H9 (cell line): ENCODE measurements around the gene SDHA. TPM values are rescaled to one million over a fixed set of nuclear protein-coding genes. Genes with fewer than 3 reads are reported as not detected.

ENCODE experiments used
- DNase-seq: peaks from one replicate; pipeline ENCODE4 v3.0.0-alpha.2; 2017
- H2AFZ ChIP-seq: one replicate; pipeline ENCODE4 v1.6.1; 2013; ENCODE audit warnings: mild to moderate bottlenecking, low read length, control low read depth, moderate library complexity
- H2AK5ac ChIP-seq: 2 replicates; pipeline ENCODE4 v1.6.1; 2013; ENCODE audit warnings: low read length, control low read depth, mixed read lengths; ENCODE audit not compliant: insufficient read length
- H2BK120ac ChIP-seq: one replicate; pipeline ENCODE4 v1.6.1; 2013; ENCODE audit warnings: low read depth, mild to moderate bottlenecking, low read length, control low read depth, inconsistent platforms; ENCODE audit not compliant: poor library complexity, severe bottlenecking
- H2BK12ac ChIP-seq: 2 replicates; pipeline ENCODE4 v1.6.1; 2013; ENCODE audit warnings: low read length, control low read depth, mixed read lengths, low read depth; ENCODE audit not compliant: insufficient read length
- H2BK15ac ChIP-seq: 2 replicates; pipeline ENCODE4 v1.6.1; 2013; ENCODE audit warnings: low read depth, low read length, control low read depth
- H2BK20ac ChIP-seq: one replicate; pipeline ENCODE4 v1.6.1; 2013; ENCODE audit warnings: low read depth, mild to moderate bottlenecking, low read length, control low read depth, inconsistent platforms; ENCODE audit not compliant: poor library complexity, severe bottlenecking
- H2BK5ac ChIP-seq: 2 replicates; pipeline ENCODE4 v1.6.1; 2013; ENCODE audit warnings: low read length, control low read depth, mixed read lengths; ENCODE audit not compliant: insufficient read length
- H3K14ac ChIP-seq: 2 replicates; pipeline ENCODE4 v1.6.1; 2013; ENCODE audit warnings: low read length, control low read depth; ENCODE audit not compliant: insufficient read depth
- H3K18ac ChIP-seq: 2 replicates; pipeline ENCODE4 v1.6.1; 2013; ENCODE audit warnings: low read depth, mild to moderate bottlenecking, mixed read lengths, low read length, control low read depth; ENCODE audit not compliant: insufficient read length
- H3K23ac ChIP-seq: 2 replicates; pipeline ENCODE4 v1.6.1; 2013; ENCODE audit warnings: low read length, control low read depth, mixed read lengths, low read depth; ENCODE audit not compliant: insufficient read length
- H3K23me2 ChIP-seq: 2 replicates; pipeline ENCODE4 v1.6.1; 2013; ENCODE audit warnings: low read depth, mild to moderate bottlenecking, mixed read lengths, low read length, control low read depth; ENCODE audit not compliant: insufficient read length, poor library complexity, severe bottlenecking
- H3K27ac ChIP-seq: 2 replicates; pipeline ENCODE4 v1.5.1; 2013; ENCODE audit warnings: low read length, control low read depth, mixed read lengths, low read depth; ENCODE audit not compliant: insufficient read length
- H3K27me3 ChIP-seq: 2 replicates; pipeline ENCODE4 v1.6.1; 2013; ENCODE audit warnings: low read length, control low read depth, inconsistent platforms; ENCODE audit not compliant: insufficient read depth
- H3K4ac ChIP-seq: 2 replicates; pipeline ENCODE4 v1.6.1; 2013; ENCODE audit warnings: low read depth, mild to moderate bottlenecking, control low read depth, inconsistent platforms, low read length, moderate library complexity
- H3K4me1 ChIP-seq: 2 replicates; pipeline ENCODE4 v1.6.1; 2013; ENCODE audit warnings: low read length, control low read depth, inconsistent platforms; ENCODE audit not compliant: insufficient read depth
- H3K4me2 ChIP-seq: 2 replicates; pipeline ENCODE4 v1.6.1; 2013; ENCODE audit warnings: low read length, control low read depth, mixed read lengths; ENCODE audit not compliant: insufficient read length, insufficient read depth
- H3K56ac ChIP-seq: 2 replicates; pipeline ENCODE4 v1.6.1; 2013; ENCODE audit warnings: low read depth, mild to moderate bottlenecking, mixed read lengths, low read length, control low read depth; ENCODE audit not compliant: insufficient read length
- H3K79me1 ChIP-seq: 2 replicates; pipeline ENCODE4 v1.6.1; 2013; ENCODE audit warnings: low read depth, mild to moderate bottlenecking, moderate library complexity, low read length, control low read depth, inconsistent platforms; ENCODE audit not compliant: insufficient read depth, poor library complexity, severe bottlenecking
- H3K79me2 ChIP-seq: 2 replicates; pipeline ENCODE4 v1.6.1; 2013; ENCODE audit warnings: low read length, control low read depth, inconsistent platforms; ENCODE audit not compliant: insufficient read depth
- H3K9ac ChIP-seq: 2 replicates; pipeline ENCODE4 v1.6.1; 2013; ENCODE audit warnings: low read length, control low read depth, mixed read lengths; ENCODE audit not compliant: insufficient read length; ENCODE audit errors: extremely low read depth
- H3K9me3 ChIP-seq: one replicate; pipeline ENCODE4 v1.6.1; 2013; ENCODE audit warnings: low read depth, low read length, inconsistent platforms; ENCODE audit not compliant: control insufficient read depth
- H3T11ph ChIP-seq: one replicate; pipeline ENCODE4 v1.6.1; 2013; ENCODE audit warnings: mild to moderate bottlenecking, low read length, control low read depth, inconsistent platforms
- H4K20me1 ChIP-seq: one replicate; pipeline ENCODE4 v1.6.1; 2013; ENCODE audit not compliant: control insufficient read depth, insufficient read length, insufficient read depth
- H4K5ac ChIP-seq: 2 replicates; pipeline ENCODE4 v1.6.1; 2013; ENCODE audit warnings: low read depth, mild to moderate bottlenecking, mixed read lengths, low read length, control low read depth; ENCODE audit not compliant: insufficient read length
- H4K8ac ChIP-seq: replicated peaks from 2 replicates; pipeline ENCODE4 v1.6.1; 2013; ENCODE audit warnings: low read length, control low read depth, mixed read lengths, low read depth; ENCODE audit not compliant: insufficient read length
- H4K91ac ChIP-seq: 2 replicates; pipeline ENCODE4 v1.6.1; 2013; ENCODE audit warnings: low read depth, mild to moderate bottlenecking, moderate library complexity, mixed read lengths, low read length, control low read depth; ENCODE audit not compliant: insufficient read length
- H3K27ac Mint-ChIP-seq, 3 experiments: 2 replicates in 2 of 3; 3 replicates in 1 of 3; pipeline ENCODE4 v1.8.0; 2020 to 2021; ENCODE audit warnings: mixed read lengths in 3 of 3, mild to moderate bottlenecking in 1 of 3, moderate library complexity in 1 of 3
- H3K27me3 Mint-ChIP-seq: 2 replicates; pipeline ENCODE4 v1.8.0; 2021; ENCODE audit warnings: low read depth, mild to moderate bottlenecking, moderate library complexity, mixed read lengths
- H3K36me3 Mint-ChIP-seq, 3 experiments: 2 replicates in 2 of 3; 3 replicates in 1 of 3; pipeline ENCODE4 v1.8.0; 2020 to 2021; ENCODE audit warnings: low read depth in 3 of 3, mixed read lengths in 3 of 3; ENCODE audit not compliant: insufficient read depth in 1 of 3
- H3K4me1 Mint-ChIP-seq, 2 experiments: 2 replicates each; pipeline ENCODE4 v1.8.0; 2020; ENCODE audit warnings: mixed read lengths in 2 of 2
- H3K4me3 Mint-ChIP-seq, 2 experiments: 2 replicates in 1 of 2; 3 replicates in 1 of 2; pipeline ENCODE4 v1.8.0; 2020 to 2021; ENCODE audit warnings: mild to moderate bottlenecking in 2 of 2, mixed read lengths in 2 of 2, moderate library complexity in 1 of 2
- H3K9me3 Mint-ChIP-seq, 2 experiments: 2 replicates in 1 of 2; 3 replicates in 1 of 2; pipeline ENCODE4 v1.8.0; 2020; ENCODE audit warnings: mild to moderate bottlenecking in 2 of 2, mixed read lengths in 2 of 2, moderate library complexity in 1 of 2
- CTCF ChIP-seq: fragments of 200-600 bp; sonication (generic); conservative IDR thresholded peaks from 3 replicates; pipeline ENCODE4 v1.8.0; 2021; ENCODE audit warnings: antibody characterized with exemption, mild to moderate bottlenecking
- WGBS: extraction: QIAGEN DNeasy Blood & Tissue Kit; methylation state at CpG from one replicate; pipeline ENCODE4 v1.1.7; 2013; ENCODE audit warnings: missing lambda C conversion rate, low lambda C conversion rate, mixed read lengths; ENCODE audit not compliant: insufficient read length; ENCODE audit errors: extremely low coverage; 5-methylcytosine and 5-hydroxymethylcytosine counted together
- total RNA-seq: library from RNA; stranded (reverse); gene quantifications from 2 replicates; pipeline ENCODE4 v1.2.1, GENCODE V29; 2021

Gene SDHA
- total RNA-seq, 1 experiment from 2014 or later, result 84.8 TPM

- H3K79me1 ChIP-seq, result peaks cover 10% of the 10 kb centered on the region
- H3K9ac ChIP-seq, result no peak overlapping the region
- Mint-ChIP-seq H3K36me3 (peaks cover 4 to 31% (median 28%) of the 10 kb centered on the region in 3 experiments; a peak in 6 of 7 replicates), H3K9me3 (no peaks in the 10 kb centered on the region), H3K27ac (no peak overlapping the region; a peak in 1 of 7 replicates), H3K4me3 (no peak overlapping the region), H3K4me1 (peaks cover 17 to 26% of the 10 kb centered on the region in 2 experiments), H3K27me3 (no peaks in the 10 kb centered on the region)
- no peak overlapping the region for H3K23ac ChIP-seq
- no peak overlapping the region for H3K56ac ChIP-seq
- H4K91ac ChIP-seq, result no peak overlapping the region
- H3T11ph ChIP-seq, result no peak overlapping the region
- H3K4me2 ChIP-seq, result no peak overlapping the region
- H3K79me2 ChIP-seq, result peaks cover 6% of the 10 kb centered on the region
- H2BK15ac ChIP-seq, result no peak overlapping the region
- H2AFZ ChIP-seq, result no peak overlapping the region
- H4K5ac ChIP-seq, result no peak overlapping the region
- no peak overlapping the region for H2BK12ac ChIP-seq
- H3K23me2 ChIP-seq, result no peaks in the 10 kb centered on the region
- no peak overlapping the region for H3K14ac ChIP-seq
- no peak overlapping the region for H2BK20ac ChIP-seq
- H3K4ac ChIP-seq, result no peak overlapping the region
- no CpG with 5 or more reads among the region's 6 CpGs for WGBS
- no peak overlapping the region for H2BK120ac ChIP-seq
- H2BK5ac ChIP-seq, result no peak overlapping the region
- H4K8ac ChIP-seq, result no peak overlapping the region
- no peaks in the 10 kb centered on the region for H3K9me3 ChIP-seq
- H3K27me3 ChIP-seq, result no peaks in the 10 kb centered on the region
- TF ChIP-seq CTCF, result no peak
- DNase-seq, result no peak
- no peak overlapping the region for H3K18ac ChIP-seq
- peaks cover 3% of the 10 kb centered on the region; the same call in 1 of the 2 replicates for H3K4me1 ChIP-seq
- no peak overlapping the region for H3K27ac ChIP-seq
- H4K20me1 ChIP-seq, result no peaks in the 10 kb centered on the region
- no peak overlapping the region for H2AK5ac ChIP-seq
Observed at GRCh38 chr5:204001-204400, 14.1 kb upstream of the SDHA start.
